GM18517 (cell line): ENCODE measurements around the gene HP1BP3.

ENCODE experiments used
- ATAC-seq: cut with Tn5 transposase; IDR thresholded peaks from one replicate; pipeline ENCODE4 v1.9.1; 2021; ENCODE audit warnings: mild to moderate bottlenecking, moderate library complexity; ENCODE audit not compliant: unreplicated experiment

Gene HP1BP3

DNA sequence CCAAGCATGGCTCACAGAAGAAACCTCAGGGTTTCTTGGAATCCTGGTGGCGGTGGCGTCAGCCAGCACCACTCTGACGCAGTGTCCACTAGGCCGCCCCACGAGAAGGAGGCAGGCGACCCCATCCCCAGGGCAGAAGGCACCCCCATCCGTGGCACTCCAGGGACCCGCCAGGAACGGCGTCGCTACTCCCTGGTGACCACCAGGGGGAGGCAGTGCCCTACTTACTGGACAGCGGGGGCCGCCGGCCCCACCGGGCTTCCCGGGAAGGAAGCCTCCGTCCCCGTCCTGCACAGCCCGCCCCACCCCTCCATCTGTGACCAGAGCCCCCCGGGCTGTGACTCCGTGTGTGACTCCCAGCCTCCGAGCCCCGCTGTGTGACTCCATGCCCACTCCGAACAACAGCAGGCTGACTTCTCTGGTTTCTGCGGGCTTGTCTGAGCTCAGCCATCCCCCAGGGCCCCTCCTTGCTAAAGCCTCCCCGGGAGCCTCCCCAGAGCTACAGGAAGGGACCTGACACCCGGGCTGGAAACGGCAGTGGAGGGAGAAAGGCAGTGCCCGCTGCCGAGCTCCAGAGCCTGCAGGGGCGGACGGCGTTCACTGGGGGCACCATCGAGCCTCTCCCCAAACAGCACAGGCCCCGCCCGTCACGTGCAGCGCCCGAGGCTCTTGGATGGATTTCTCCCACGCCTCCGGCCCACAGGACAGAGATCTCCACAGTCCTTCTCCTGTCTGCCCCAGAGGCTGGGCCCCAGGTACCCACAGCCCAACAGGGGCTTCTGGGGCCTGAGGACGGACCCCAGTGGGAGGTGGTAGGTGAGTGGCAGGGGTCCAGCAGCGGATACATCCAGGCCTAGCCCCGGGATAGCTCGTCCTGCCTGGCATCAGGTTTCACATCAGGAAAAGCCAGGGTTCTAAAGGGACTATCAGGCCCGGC, 90.4 kb downstream of the HP1BP3 start:
- ATAC-seq, result no peak

GRCh38 chr1:20695515-20695914, 91.6 kb downstream of the HP1BP3 start:
- ATAC-seq, result no peak

GRCh38 chr1:20693623-20694022, 93.5 kb downstream of the HP1BP3 start:
- no peak for ATAC-seq
